Measurements from ENCODE around the gene RBM17.
"Not testable (repeated sequence)": the region's sequence is repeated elsewhere in the genome, so short reads cannot be mapped to it uniquely, and the experiment has no call there.

The RBM17 gene

DNA sequence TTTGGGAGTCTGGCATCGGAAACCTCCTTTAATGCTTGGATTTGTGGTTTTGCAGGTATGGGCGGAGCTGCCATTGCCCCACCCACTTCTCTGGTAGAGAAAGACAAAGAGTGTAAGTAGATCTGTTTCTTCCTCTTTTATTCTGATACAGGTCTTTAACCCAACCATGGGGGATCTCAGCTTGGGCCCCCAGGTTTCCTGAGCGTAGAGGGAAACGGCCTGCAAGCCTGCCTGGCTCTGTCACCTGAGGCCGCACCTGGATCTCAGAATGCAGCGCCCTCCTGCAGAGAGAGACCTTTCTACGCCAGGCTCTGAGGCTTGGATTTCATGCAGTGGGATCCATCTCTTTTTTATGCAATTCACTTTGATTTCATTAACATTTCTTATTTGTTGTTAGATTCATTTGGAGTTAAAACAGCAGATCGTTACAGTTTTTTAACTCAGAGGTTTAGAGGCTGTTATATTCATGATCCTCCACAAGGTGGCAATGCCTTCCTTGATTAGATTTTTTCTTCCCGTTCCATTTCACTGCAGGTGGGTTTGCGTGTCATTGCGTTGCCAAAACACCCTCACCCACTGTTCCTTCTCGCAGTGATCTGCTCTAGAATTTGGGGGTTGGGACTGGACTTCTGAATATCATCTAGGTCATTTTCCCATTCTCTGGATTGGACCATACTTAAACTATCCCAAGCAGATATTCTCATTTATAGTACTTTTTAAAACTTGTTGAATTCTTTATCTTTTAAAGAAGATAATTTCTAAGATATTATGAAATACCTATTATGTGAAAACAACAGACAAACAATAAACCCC lies 20.0 kb downstream of the RBM17 start:
- FAIRE-seq (peak; percentile 83), DNase-seq (ENCODE audit: insufficient read length, low spot score) (no peak)

DNA sequence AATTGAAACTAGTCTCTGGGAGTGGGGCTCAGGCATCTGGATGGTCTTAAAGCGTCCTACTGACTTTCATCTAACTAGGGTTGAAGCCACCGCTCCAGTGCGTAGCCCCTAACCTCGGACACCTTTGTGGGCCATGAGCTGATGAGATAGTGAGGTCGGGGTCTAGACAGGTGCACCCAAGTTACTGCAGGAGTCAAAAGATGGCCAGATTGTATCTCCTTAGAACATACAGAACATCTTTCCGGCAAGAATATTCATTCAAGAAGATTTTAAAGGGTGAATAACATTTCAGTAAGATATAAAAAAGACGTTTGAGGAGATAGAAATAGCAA lies 20.6 kb downstream of the RBM17 start:
- DNase-seq (ENCODE audit: insufficient read length, low spot score) (no peak), FAIRE-seq (no peak)

DNA sequence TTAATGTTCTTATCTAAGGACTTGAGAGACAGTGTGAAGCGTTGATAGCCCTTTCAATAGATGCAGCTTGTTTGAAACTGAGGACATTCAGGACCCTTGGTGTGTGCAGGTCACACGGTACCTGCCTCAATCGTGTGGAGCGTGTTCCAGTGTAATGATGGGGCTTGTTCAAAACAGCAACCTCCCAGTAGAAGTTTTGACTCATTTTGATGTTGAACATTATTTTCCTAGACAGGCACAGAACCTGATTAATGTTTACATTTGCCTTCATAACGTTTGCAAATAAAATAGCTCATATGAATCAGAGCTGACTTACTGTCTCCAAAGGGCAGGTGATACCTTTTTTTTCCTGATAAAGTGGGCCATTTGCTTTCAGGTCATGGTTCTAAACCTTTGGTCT lies 21.3 kb downstream of the RBM17 start:
- FAIRE-seq = peak; percentile 44
- DNase-seq (ENCODE audit: insufficient read length, low spot score) = no peak

DNA sequence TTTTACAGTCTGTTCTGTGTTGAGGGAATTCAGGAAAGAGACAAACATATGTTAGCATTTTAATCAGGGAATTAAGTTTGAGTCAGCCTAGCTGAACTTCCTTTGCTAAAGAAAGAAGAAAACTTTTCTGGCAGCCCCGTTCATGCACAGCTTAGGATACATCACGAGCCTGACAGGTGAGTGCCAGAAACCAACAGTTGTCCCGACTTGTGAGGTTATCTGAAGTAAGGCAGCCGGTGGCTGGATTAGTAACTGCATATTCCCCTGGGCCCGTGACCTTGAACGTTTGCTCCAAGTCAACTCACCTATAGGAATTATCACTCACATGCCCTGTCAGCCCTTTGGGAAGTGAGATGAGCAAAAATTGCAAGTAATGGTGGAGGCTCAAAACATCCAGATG lies 24.1 kb downstream of the RBM17 start:
- FAIRE-seq = no peak
- DNase-seq (ENCODE audit: insufficient read length, low spot score) = no peak

DNA sequence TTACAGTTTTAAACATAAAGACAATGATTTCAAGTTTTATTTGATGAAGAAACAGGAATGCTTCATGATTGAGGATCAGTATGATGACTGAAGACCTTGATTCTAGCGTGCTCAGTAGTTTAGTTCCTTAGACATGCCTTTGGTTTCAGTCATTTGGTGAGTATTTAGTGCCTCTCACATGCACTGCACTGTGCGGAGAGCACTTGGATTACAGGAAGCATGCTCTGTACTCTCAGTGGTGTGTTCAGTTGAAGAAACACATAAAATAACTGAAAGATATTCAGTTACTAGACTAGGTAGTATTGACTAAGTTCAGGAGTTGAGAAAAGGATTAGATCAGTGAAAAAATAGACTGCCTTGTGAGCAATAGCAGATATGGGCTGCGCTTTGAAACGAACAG lies 25.5 kb downstream of the RBM17 start:
- FAIRE-seq (no peak), DNase-seq (ENCODE audit: insufficient read length, low spot score) (no peak)

DNA sequence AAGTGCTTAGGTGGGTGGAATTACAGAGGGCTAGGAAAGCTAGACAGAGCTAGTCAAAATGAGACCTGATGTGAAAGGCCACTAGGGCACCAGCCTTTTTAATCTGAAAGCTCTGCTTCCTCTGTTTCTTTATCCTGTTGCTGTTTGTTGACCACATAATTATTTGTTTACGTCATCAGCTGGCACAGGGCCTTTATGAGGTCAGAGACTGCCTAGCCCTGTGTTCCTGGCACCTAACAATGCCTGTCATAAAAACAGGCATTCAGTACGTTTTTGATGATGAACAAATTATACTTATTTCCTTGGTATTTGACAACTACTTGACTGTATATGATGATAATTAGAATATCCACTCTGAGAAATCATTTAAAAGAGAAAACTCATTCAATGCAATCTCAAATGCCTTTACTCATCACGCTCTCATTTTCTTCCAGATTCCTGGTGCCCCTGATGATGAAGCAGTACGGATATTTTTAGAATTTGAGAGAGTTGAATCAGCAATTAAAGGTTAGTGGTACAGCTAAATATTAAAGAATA lies 26.0 kb downstream of the RBM17 start:
- DNase-seq (ENCODE audit: insufficient read length, low spot score) (no peak), FAIRE-seq (no peak)

DNA sequence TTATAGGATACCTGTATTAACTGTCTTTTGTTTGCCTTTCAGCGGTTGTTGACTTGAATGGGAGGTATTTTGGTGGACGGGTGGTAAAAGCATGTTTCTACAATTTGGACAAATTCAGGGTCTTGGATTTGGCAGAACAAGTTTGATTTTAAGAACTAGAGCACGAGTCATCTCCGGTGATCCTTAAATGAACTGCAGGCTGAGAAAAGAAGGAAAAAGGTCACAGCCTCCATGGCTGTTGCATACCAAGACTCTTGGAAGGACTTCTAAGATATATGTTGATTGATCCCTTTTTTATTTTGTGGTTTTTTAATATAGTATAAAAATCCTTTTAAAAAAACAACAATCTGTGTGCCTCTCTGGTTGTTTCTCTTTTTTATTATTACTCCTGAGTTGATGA lies 26.6 kb downstream of the RBM17 start:
- FAIRE-seq = no peak
- no peak for DNase-seq (ENCODE audit: insufficient read length, low spot score)

DNA sequence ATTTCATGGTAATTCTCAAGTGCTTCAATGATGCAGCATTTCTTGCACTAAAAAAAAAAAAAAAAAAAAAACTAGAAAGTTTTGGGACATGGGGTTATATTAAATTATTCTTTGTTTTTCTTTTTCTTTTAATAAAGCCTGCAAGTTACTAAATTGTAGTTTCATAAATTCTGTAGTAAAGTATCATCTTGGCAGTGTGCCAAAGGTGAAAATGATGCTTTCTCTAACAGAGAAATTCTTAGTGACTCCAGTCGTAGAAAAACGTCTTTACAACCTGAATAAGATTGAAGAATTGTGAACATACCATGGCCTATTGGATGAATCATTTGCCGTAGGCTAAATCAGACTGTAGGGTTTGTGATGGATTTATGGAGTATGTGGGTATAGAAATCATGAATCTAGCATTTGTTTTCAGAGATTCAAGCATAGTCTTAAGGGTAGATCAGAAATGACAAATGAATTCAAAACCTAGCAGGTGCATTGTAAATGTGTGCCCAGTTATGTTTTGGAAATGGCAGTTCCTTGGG lies 27.1 kb downstream of the RBM17 start:
- DNase-seq (ENCODE audit: insufficient read length, low spot score) (no peak), FAIRE-seq (no peak)

DNA sequence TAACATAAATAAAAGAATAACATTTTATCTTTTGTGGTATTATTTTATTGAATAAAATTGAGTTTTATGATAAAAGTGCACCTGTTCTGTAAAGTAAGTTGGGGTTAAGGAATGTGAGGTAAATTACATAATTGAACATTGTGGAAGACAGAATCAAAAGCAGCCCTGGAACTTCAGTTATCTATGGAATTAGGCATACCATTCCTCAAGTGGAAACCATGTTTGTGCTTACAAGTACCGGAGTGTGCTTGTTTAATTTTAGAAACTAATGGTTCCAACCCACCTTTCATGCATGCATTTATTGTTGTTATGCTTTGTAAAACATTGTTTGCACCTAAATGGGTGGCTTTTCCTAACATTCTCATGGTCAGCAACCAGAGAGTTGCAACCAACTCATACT lies 28.0 kb downstream of the RBM17 start:
- FAIRE-seq (no peak), DNase-seq (ENCODE audit: insufficient read length, low spot score) (no peak)

DNA sequence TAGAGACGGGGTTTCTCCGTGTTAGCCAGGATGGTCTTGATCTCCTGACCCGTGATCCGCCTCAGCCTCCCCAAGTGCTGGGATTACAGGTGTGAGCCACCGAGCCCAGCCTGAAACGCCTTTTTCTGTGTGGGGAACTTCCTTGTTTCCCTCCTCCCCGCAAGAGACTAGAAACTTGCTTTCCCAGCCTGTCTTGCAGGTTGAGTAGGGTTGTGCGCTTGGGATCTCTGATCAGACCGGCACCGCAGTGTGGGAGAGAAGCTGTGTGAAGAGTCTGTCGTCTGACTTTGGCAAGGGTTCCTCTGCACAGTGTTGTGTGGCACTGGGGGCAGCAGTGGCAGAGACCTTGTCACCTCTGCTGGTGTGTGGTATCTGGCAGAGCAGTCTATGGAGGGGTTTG lies 28.9 kb downstream of the RBM17 start:
- DNase-seq (ENCODE audit: insufficient read length, low spot score) (no peak), FAIRE-seq (no peak)

DNA sequence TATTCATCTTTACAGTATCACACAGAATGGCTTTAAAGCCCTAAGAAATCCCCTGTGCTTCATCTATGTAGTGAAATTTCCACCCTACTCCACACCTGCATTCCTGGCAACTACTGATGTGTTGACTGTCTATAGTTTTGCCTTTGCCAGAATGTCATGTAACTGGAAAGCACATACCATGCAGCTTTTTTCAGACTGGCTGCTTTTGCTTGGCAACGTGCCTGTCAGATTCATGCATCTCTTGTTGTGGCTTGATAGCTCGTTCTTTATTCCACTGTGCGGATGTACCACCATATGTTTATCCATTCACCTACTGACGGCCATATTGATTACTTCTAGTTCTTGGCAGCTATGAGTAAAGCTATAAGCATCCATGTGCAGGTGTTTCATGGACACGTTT lies 30.6 kb downstream of the RBM17 start:
- FAIRE-seq = no peak
- no peak for DNase-seq (ENCODE audit: insufficient read length, low spot score)

DNA sequence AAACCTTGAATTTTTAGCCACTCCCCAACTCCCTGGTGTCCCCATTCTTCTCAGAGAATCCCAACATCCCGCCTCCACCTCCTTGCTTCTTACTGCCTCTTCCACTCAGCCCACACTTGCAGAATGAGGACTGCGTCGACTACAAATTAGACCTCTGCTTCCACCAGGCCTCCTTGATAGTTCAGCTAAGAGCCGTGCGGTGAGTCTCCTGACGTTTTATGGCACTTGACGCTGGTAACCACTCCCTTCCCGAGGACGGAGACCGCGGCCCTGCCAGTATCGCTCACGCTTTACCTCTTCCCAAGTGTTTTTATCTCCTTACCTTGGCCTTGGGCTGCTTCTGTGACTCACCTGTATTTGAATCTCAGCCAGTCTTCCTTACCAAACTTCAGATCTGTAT lies 31.1 kb downstream of the RBM17 start:
- no peak for FAIRE-seq

DNA sequence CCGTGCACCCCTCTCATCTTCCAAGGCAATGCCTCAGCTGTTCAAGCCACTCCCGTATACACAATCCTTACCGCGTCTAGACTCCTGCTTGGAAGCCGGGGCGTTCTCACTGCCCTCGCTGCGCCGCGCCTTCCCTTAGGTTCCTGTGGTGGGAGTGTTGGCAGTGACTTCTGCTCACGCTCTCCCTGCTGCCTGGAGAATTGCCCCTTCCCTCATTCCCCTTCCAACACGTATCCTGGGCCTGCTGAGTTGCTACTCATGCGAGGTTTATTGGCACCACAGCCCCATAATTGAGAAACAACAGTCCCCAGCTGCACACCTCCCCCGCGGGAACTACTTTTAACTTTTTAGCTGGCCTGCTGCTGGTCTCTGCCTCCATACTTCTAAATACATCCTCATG lies 31.9 kb downstream of the RBM17 start:
- DNase-seq (ENCODE audit: insufficient read length, low spot score) (no peak), FAIRE-seq (no peak)

More for the DNA sequence above, 31.1 kb downstream of the RBM17 start:
- no peak for DNase-seq (ENCODE audit: insufficient read length, low spot score)

DNA sequence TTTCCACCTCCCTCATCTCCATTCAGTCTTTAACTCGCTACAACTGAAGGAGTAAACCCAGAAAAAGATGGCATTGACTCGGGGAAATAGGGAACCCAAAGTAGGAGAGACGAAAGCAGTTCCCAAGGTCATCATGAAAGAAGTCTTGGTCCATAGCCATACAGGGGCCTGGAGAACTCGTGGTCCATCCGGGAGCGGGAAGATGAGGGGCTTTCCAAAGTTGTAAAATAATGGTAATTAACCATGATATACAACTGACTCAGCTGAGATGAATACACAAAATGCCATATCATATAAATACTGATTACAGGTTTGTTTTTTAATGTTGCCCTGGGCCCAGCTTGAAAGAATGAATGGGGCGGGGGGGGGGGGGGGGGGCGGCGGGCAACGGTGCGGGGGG lies 32.3 kb downstream of the RBM17 start:
- FAIRE-seq = no peak

DNA sequence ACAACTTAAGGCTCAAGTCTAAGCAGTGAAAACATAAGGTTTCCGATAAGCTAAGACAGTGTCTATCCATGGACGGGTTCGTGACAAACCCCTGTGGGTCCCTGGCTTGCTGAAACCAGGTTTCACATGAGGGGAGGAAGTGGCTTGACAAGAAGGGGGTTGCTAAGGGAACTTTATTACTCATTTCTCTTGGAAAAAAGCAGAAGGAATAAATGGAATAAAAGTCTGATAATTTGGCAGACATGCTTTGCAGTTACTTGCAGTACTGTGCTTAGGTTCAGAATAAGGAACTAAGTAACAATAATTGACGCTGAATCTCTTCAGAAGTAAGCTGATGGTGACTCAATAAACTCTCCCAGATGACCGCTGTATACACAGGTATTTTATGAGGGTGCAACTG lies 34.7 kb downstream of the RBM17 start:
- DNase-seq (ENCODE audit: insufficient read length, low spot score) (no peak), FAIRE-seq (peak; percentile 74)

More for the DNA sequence above, 32.3 kb downstream of the RBM17 start:
- no peak for DNase-seq (ENCODE audit: insufficient read length, low spot score)

DNA sequence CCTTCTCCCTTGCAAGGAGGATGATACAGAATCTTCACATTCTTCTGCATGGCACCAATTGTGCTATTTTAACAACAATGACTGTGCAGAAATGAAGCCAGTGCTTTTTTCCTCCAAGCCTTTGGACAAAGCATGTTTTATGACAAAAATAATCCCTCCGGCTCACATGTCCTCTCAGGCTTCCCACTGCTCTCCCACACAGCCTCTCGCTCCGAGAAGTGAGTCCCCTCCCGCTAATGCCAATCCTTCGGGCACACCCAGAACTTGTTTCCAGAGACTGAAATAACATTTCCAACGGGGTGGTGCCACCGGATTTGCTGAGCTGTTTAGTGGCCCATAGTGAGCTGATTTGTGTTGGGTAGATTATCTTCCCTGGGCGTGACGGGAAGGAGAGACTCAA lies 35.8 kb downstream of the RBM17 start:
- DNase-seq (ENCODE audit: insufficient read length, low spot score) = no peak
- no peak for FAIRE-seq

DNA sequence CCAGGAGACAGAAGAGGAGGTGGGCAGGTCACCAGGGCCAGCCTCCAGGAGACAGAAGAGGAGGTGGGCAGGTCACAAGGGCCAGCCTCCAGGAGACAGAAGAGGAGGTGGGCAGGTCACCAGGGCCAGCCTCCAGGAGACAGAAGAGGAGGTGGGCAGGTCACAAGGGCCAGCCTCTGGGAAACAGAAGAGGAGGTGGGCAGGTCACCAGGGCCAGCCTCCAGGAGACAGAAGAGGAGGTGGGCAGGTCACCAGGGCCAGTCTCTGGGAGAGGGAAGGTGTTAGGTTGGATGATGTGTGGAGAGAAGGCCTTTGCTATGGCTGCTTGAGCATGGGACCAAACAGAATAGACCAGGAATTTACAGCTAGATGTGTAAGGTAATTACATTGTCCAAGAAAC lies 38.6 kb downstream of the RBM17 start:
- not testable (repeated sequence) for FAIRE-seq; DNase-seq (ENCODE audit: insufficient read length, low spot score)

DNA sequence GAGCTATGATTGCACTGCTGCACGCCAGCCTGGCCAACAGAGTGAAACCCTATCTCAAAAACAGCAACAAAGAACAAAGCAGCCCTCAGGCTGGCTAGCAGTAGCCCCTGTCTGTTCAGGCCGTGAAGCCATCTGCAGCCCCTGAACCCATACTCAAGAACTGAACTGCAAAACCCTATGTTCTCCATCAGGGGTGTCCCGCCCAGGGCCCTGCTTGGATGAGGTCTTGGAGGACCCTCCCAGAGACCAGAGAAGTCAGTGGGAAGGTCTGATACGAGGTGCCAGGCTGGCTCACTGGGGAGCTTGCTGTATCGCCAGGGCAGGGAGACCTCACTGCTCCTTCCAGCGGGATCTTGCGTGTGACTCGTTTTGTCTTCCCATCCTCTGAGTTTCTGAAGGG lies 39.3 kb downstream of the RBM17 start:
- FAIRE-seq (no peak), DNase-seq (ENCODE audit: insufficient read length, low spot score) (no peak)

DNA sequence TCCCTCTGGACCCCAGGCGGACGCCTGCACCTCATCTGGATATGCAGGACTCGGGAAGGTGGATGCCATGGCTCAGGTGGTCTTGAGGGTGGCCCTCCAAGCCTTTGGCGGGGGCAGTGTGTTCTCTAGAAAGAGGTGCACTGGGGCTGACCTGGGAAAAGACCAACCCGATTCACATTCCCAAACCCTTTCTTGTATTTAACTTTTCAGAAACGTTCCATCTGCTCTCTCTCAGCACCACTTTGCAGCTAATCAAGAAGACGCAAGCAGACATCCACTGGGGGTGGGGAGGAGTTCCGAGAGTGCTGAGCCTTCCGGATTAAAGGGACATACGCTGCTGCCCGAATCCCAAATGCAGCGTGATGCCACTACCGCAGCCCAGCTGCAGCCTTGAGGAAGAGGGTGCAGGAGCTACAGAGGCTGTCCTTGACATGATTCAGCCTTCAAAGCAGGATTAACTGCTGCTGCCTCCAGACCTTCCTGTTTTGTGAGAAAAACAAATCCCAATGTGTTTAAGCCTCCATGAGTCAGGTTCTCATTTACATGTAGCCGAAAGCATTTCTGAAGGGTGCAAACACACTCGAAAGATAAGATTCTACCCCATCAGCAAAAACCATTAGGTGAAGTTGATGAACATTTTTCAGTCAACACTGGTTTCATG lies 39.9 kb downstream of the RBM17 start:
- DNase-seq (ENCODE audit: insufficient read length, low spot score) (no peak), FAIRE-seq (no peak)

DNA sequence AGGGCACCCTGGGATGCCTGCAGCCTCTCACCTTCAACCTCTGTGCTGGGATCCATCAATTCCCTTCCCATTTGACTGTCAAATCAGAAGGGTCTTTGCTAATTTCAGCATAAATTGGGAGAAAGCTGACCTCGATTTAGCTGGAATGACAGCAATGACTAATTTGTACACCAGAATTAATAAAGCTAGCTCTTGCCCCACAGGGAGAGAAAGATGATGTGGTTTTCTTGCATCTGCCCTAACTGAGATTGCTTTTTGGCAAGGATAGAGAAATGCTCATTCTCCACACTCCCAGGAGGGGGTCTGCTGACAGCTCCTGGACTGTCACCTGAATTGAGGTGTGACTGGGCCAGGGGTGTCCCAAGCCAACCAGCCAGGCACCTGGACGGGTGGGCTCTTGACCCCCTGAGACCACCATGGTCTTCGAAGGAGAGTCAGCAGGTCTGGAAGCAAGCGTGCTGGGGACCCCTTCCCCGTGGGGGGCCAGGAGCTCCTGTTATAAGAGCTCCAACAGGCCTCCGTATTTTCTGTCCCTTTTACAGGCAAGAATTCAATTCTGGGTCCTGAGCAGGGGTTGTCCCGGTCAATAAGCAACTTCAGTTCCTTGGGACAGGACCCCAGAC lies 42.1 kb downstream of the RBM17 start:
- no peak for FAIRE-seq
- DNase-seq (ENCODE audit: insufficient read length, low spot score) = no peak

DNA sequence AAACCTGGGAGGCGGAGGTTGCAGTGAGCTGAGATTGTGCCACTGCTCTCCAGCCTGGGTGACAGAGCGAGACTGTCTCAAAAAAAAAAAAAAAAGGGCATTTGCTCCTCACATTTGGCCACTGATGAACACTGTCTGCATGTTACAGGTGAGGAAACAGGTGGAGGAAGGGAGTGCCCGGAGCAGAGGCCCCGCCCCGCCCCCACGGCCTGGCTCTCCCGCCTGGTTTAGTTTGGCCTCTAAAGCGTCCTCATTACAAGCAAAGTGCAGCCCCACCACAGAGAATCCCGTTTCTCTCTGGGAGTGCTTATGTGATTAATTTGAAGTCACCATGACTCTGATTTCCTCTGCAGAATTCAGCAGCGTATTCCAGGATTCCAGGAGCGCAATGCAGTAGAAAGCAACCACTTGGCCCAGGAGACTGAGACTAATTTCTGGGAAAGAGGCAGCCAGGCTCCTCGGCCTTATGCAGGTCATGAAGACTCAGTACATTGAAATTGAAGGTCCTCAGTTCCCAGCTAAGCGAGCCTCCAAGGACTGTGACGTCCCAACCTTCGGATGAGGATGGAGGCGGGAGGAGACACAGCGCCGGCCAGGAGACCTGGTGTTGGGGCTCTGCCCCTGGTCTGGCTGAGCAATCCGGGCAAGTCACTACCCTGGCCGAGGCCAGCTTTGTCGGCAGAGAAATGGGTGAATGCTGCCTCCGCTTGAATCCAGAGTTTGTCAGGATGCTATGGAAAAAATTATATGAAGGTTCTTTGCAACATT lies 44.7 kb downstream of the RBM17 start:
- FAIRE-seq (no peak), DNase-seq (ENCODE audit: insufficient read length, low spot score) (no peak)

Data from GM19239 (cell line).